HEK293T (cell line): ENCODE measurements around the gene PSTPIP1.

Source experiments
- BHLHE40 ChIP-seq: fragments of 450-650 bp; IDR thresholded peaks from 2 replicates; pipeline ENCODE4 v1.6.1; 2016; ENCODE audit warnings: mild to moderate bottlenecking, moderate library complexity, borderline replicate concordance
- CTBP1 ChIP-seq: fragments of 450-650 bp; IDR thresholded peaks from 2 replicates; pipeline ENCODE4 v1.6.1; 2016; ENCODE audit warnings: borderline replicate concordance
- ELF4 ChIP-seq: fragments of 450-650 bp; IDR thresholded peaks from 2 replicates; pipeline ENCODE4 v1.6.1; 2017; ENCODE audit warnings: antibody characterized with exemption
- FOXA1 ChIP-seq: fragments of 450-650 bp; IDR thresholded peaks from 2 replicates; pipeline ENCODE4 v1.6.1; 2016; ENCODE audit warnings: mild to moderate bottlenecking
- FOXK2 ChIP-seq: fragments of 450-650 bp; IDR thresholded peaks from 2 replicates; pipeline ENCODE4 v1.6.1; 2016; ENCODE audit warnings: mild to moderate bottlenecking
- FOXM1 ChIP-seq: fragments of 450-650 bp; IDR thresholded peaks from 2 replicates; pipeline ENCODE4 v1.6.1; 2017; ENCODE audit warnings: mild to moderate bottlenecking, borderline replicate concordance
- L3MBTL2 ChIP-seq: fragments of 450-650 bp; conservative IDR thresholded peaks from 2 replicates; pipeline ENCODE4 v1.6.1; 2016; ENCODE audit warnings: mild to moderate bottlenecking
- SUZ12 ChIP-seq: fragments of 450-650 bp; IDR thresholded peaks from 2 replicates; pipeline ENCODE4 v1.6.1; 2016; ENCODE audit warnings: mild to moderate bottlenecking
- TARDBP ChIP-seq: fragments of 450-650 bp; IDR thresholded peaks from 2 replicates; pipeline ENCODE4 v1.6.1; 2016
- ZNF384 ChIP-seq: fragments of 450-650 bp; IDR thresholded peaks from 2 replicates; pipeline ENCODE4 v1.6.1; 2016

DNA sequence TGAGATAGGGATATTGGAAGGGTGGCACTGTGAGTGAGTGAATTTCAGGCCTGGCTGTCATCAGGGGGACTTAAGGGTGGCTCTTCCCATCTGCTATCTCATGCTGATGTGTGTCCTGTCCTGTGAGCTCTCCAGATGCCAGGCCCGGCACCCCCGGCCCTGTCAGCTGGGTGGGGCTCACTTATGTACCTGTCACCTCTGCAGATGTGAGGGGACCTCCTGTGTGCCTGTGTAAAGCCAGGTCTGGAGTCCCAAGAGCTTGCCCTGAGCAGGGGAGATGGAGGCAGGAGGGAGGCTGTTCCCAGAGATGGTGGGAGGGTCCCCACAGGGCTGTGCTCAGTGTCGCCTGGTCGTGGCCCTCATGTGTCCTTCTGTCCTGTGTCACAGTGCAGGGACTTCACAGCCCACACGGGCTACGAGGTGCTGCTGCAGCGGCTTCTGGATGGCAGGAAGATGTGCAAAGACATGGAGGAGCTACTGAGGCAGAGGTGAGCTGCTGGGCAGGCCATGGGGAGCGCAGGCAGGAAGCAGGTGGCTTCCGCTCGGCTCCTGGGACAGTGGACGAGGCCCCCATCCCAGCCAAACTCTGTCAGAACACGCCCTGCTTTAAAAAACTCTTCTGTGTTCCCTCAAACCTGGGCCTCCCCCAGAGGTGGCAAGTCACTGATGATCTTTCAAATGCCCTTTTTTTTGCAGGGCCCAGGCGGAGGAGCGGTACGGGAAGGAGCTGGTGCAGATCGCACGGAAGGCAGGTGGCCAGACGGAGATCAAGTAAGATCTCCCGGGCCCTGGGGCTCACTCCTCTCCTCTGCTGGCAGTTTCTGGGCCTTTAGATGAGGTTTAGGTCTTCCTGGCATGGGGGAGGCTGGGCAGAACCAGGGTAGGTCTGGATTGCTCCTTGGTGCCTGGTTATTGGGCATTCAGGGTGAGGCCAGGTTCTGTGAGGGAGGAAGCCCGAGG, 23.1 kb downstream of the PSTPIP1 start:
- no peak for TF ChIP-seq ELF4
- no peak for TF ChIP-seq BHLHE40
- TF ChIP-seq SUZ12 = no peak
- TF ChIP-seq TARDBP = no peak
- no peak for TF ChIP-seq ZNF384
- no peak for TF ChIP-seq FOXK2
- no peak for TF ChIP-seq L3MBTL2
- TF ChIP-seq FOXM1 = no peak
- no peak for TF ChIP-seq CTBP1
- TF ChIP-seq FOXA1 = no peak
